Transverse colon (tissue), 4 donors: ENCODE data around the gene LPIN1.

ENCODE experiments used
- POLR2A ChIP-seq: fragments of 450-650 bp; IDR thresholded peaks from one replicate; pipeline ENCODE4 v1.6.1; 2016; ENCODE audit warnings: antibody characterized with exemption, mild to moderate bottlenecking, moderate library complexity
- POLR2AphosphoS5 ChIP-seq, 3 donors: sonication (generic); formaldehyde crosslinking; IDR thresholded peaks; one replicate each; pipeline ENCODE4 v1.6.1; 2016; ENCODE audit warnings: antibody characterized with exemption in 3 of 3
- TF ChIP-seq, protein P1 (sequence below), 5 experiments: fragments of 200-600 bp in 3 of 5; fragments of 450-650 bp in 2 of 5; sonication (generic) in 3 of 5; IDR thresholded peaks; 1 replicate in 2 of 5; 2 replicates in 3 of 5; pipeline ENCODE4 v1.5.1; 2016 to 2017; ENCODE audit warnings: antibody characterized with exemption in 5 of 5, inconsistent platforms in 3 of 5, mild to moderate bottlenecking in 2 of 5, moderate library complexity in 1 of 5

DNA sequence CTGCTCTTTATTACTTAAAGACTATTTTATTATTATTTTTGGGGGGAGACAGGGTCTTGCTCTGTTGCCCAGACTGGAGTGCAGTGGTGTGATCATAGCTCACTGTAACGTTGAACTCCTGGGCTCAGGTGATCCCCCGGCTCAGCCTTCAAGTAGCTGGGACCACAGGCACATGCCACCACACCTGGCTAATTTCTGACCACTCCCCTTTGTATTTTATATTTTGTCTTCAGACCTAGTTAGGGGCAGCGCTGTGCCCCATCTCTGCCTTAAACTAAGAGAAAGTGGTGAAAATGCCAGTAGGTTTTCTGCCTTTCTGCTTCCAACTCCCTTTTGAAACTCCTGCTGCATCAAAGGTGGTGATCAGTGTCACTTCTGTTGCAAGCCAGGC, 82.5 kb downstream of the LPIN1 start:
- TF ChIP-seq POLR2A: no peak
- TF ChIP-seq, protein P1, sequence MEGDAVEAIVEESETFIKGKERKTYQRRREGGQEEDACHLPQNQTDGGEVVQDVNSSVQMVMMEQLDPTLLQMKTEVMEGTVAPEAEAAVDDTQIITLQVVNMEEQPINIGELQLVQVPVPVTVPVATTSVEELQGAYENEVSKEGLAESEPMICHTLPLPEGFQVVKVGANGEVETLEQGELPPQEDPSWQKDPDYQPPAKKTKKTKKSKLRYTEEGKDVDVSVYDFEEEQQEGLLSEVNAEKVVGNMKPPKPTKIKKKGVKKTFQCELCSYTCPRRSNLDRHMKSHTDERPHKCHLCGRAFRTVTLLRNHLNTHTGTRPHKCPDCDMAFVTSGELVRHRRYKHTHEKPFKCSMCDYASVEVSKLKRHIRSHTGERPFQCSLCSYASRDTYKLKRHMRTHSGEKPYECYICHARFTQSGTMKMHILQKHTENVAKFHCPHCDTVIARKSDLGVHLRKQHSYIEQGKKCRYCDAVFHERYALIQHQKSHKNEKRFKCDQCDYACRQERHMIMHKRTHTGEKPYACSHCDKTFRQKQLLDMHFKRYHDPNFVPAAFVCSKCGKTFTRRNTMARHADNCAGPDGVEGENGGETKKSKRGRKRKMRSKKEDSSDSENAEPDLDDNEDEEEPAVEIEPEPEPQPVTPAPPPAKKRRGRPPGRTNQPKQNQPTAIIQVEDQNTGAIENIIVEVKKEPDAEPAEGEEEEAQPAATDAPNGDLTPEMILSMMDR (IDR thresholded peaks at IDR 0.05): no peak
- TF ChIP-seq POLR2AphosphoS5 (IDR thresholded peaks at IDR 0.05): no peak
